GM18526 (cell line): ENCODE data around the gene STAP2.

ENCODE experiments used
- POLR2A ChIP-seq: IDR thresholded peaks from 3 replicates; pipeline ENCODE4 v1.6.1; 2011; ENCODE audit not compliant: insufficient read length; ENCODE audit errors: extremely low read depth

STAP2 gene

DNA sequence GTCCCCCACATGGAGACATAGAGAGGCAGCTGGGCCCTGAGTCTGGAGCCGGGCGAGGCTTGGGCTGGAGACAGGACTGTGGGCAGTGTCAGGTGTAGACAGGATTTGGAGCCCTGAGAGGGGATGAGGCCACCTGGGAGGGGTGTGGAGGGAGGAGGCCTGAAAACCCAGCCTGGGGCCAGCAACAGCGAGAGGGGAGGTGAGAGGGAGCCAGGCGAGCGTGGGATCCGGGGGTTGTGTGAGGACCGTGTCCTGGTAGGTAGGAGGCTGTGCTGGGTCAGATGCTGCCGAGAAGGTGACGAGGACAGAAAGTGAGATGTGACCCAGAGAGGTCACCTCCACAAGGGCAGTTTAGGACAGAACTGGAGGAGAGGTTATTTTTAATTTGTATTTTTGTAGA, 12.1 kb upstream of the STAP2 start:
- TF ChIP-seq POLR2A = no peak

DNA sequence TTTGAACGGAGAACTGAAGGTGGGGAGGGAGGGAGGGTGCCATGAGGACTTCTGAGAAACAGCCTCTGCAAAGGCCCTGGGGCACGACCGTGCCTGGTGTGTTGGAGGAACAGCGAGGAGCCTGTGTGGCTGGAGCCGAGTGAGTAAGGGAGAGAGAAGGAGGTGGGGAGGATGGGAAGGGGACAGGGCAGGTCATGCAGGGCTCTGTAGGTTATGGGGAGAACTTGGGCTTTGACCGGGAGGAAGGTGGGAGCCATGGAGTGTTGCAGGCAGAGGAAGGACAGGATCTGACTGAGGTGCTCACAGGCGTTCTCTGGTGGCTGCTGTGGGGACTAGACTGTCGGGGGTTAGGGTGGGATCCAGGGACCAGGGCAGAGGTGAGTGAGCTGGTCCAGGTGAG, 11.5 kb upstream of the STAP2 start:
- TF ChIP-seq POLR2A = no peak

- TF ChIP-seq POLR2A = no peak
Observed at GRCh38 chr19:4347521-4347920, 8.9 kb upstream of the STAP2 start.

DNA sequence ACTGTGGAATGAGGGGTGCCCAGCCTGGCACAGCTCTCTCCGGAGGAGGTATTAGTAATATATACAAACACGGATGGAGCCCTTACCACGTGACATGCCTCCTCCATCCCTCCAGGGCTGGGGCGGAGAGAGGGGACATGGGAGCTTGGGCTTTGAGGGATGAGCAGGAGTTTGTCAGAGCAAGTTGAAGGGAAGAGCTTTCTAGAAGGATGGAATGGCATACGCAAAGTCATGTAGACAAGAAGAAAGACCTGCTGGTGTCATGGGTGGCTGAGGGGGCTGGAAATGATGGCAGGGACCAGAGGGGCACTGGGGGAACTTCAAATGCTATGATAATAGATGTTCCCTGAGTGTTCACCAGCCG, 7.4 kb upstream of the STAP2 start:
- no peak for TF ChIP-seq POLR2A

DNA sequence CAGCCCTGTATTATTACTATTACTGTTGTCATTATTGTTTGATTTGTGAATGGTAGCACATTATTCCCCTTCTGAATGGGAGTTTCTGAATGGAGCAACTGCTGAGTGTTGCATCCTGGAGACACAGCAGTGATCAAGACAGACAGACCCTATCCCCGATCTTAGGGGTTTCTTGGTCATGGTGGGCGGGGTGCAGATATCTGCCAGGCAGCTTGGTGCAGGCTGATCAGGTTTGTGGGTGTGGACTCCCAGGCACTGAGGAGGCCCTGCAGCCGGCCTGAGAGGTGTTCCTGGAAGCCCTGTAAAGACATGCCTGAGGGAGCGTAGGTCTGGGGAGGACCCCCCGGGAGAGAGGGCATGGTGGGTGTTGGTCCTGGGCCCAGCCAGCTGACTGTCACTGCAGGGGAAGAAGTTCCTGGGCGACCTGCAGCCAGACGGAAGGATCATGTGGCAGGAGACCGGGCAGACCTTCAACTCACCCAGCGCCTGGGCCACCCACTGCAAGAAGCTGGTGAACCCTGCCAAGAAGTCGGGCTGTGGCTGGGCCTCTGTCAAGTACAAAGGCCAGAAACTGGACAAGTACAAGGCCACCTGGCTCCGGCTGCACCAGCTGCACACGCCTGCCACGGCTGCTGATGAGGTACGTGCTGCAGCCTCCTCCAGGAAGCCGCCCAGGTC, 6.9 kb upstream of the STAP2 start:
- no peak for TF ChIP-seq POLR2A

GRCh38 chr19:4343370-4344307, 5.0 kb upstream of the STAP2 start, which contains the start of gene MPND:
TSS of gene MPND (plus strand) at chr19:4343562. CDS start at chr19:4343594, 32 bp downstream.
- peak; percentile 33 for TF ChIP-seq POLR2A

GRCh38 chr19:4342615-4343369, 4.2 kb upstream of the STAP2 start:
- peak; percentile 92 for TF ChIP-seq POLR2A

GRCh38 chr19:4342314-4342614, 3.6 kb upstream of the STAP2 start:
- TF ChIP-seq POLR2A = no peak

DNA sequence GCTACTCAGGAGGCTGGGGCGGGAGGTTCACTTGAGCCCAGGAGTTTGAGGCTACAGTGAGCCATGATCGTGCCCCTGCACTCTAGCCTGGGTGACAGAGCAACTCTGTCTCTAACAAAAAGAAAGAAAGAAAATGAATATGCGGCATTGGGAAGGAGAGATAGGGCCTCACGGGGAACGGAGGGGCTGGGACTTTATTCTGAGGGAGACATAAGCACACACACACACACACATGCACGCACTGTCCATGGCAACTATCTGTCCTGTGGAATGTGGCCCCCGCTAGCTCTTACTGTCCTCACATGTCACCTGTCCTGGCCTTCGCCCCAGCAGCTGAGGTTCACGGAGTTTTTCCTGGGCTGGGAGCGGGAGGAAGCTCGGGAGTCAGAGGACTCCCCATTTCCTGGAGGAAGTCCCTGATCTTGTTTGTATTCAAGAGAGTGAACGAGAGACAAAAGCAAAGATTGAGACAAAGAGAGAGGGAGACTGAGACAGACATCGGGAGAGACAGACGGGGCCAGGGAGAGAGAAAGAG, 654 bp downstream of the STAP2 start:
- no peak for TF ChIP-seq POLR2A

DNA sequence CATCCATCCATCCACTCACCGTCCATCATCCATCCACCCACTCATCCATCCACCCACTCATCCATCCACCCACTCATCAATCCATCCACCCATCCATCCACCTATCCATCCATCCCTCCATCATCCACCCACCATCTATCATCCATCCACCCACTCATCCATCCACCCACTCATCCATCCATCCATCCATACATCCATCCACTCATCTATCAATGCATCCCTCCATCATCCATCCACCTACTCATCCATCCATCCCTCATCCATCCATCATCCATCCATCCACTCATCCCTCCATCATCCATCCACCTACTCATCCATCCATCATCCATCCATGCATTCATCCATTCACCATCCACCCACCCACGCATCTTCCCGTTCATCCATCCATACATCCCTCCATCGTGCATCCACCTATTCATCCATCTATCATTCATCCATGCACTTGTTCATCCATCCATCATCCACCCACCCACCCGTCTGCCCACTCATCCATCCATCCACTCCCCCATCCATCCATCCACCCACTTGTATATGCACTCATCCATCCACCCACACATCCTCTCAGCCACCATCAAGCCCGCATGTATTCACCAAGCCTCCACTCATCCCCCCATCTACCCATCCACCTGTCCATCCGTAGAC, 3.6 kb downstream of the STAP2 start:
- TF ChIP-seq POLR2A = no peak

GRCh38 chr19:4329858-4330257, 8.8 kb downstream of the STAP2 start:
- TF ChIP-seq POLR2A = no peak

- peak; percentile 82 for TF ChIP-seq POLR2A
Observed at GRCh38 chr19:4328243-4328990, 10.2 kb downstream of the STAP2 start.

GRCh38 chr19:4327877-4328242, 10.8 kb downstream of the STAP2 start:
- TF ChIP-seq POLR2A = no peak

DNA sequence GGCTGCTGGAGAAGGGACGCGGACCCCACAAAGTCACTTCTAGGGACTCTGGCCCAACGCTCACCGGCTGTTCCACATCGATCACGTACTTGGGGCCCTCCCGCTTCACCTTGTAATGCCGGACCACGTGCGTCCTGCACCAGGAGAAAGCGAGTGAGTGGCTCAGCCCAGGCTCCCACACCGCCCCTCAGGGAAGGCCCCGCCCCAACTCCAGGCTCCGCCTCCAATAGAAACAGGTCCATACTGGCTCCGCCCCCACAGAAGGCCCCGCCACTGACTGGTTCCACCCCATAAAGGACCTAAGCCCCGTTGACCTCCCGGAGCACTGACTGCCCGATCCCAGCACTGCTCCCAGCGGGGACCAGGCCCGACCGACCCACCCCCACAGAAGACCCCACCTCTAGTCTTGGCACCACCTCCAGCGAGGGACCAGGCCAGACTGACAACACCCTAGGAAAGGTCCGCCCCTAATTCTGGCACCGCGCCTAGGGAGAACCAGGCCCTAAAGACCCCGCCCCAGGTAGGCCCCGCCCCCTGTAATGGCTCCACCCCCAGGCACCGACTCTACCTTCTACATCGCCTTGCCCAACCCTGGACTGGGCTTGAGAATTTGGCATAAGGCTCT, 11.3 kb downstream of the STAP2 start:
- no peak for TF ChIP-seq POLR2A
